CD4-positive, alpha-beta T cell treated with Interleukin-15 for 4 hours (primary cell): Measurements from ENCODE around the gene UBE2V1.
A peak's percentile ranks its signal among the peaks of the same experiment; 100 is the strongest.

ENCODE experiments used
- DNase-seq: peaks from one replicate; pipeline ENCODE4 v3.0.0-alpha.2; 2020; ENCODE audit warnings: low spot score

The UBE2V1 gene

DNA sequence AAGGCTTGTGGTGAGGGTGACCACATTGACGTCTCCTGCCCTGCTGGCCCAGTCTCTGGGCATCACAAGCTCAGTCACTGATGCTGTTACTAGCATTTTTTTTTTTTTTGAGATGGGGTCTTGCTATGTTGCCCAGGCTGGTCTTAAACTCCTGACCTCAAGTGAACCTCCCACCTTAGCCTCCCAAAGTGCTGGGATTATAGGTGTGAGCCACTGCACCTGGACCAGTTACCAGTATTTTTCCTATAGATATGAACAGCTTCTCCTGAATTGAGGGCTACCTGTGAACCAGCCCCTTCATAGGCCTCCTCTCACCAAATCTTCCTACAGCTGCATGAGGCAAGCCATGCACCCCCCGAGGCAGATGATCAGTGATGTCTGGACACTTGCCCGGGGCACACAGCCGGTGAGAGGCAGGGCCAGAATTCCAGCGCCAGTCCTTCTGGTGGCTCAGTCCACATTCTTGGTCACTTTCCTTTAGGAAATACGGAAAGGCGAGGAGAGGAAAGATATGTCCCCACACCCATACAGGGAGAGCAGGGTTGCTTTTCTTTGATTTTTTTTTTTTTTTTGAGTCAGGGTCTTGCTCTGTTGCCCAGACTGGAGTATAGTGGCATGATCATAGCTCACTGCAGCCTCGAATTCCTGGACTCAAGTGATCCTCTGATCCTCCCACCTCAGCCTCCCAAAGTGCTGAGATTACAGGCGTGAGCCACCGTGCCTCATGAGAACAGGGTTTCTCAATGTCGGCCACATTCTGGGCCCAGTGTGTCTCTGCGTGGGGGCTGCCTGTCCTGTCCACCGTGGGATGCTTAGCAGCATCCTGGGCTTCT is 50.7 kb downstream of the UBE2V1 start:
- no peak for DNase-seq

DNA sequence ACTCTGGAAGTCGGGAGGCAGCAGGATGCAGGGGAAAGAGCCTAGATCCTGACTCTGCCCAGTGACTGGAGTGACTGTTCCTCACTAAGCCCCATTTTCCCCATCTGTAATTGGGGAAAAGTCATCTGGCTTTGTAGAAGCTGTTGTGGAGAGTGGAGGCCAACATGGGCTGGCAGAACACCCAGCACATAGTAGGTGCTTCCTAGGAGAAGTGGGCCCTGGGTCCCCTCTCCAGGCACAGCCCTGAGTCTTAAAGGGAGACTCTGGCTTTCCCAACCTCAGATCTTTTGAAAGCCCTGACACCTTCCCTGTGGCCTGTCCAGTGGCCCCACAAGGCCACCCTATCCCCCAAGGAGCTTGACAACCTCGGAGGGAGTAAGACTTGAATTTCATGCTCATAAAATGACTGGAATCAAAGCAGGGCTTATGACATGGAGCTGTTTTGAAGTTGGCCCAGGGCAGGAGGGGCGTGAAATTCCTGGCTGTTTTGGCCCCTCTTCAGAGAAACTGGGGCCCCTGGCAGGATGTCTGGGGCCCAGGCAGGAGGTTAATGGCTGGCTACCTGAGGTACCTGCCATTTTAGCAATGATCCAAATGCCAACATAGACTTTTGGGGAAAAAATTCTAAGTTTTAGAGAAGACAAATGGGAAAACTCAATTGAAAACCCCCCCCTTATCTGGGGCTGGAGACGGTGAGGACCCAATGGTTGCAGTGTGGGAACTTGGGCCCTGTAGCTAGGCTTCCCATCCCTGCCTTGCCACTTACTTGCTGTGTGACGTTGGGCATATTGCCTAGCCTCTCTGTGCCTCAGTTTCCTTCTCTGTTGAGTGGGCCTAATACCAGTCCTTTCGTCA is 51.6 kb downstream of the UBE2V1 start:
- DNase-seq: no peak

DNA sequence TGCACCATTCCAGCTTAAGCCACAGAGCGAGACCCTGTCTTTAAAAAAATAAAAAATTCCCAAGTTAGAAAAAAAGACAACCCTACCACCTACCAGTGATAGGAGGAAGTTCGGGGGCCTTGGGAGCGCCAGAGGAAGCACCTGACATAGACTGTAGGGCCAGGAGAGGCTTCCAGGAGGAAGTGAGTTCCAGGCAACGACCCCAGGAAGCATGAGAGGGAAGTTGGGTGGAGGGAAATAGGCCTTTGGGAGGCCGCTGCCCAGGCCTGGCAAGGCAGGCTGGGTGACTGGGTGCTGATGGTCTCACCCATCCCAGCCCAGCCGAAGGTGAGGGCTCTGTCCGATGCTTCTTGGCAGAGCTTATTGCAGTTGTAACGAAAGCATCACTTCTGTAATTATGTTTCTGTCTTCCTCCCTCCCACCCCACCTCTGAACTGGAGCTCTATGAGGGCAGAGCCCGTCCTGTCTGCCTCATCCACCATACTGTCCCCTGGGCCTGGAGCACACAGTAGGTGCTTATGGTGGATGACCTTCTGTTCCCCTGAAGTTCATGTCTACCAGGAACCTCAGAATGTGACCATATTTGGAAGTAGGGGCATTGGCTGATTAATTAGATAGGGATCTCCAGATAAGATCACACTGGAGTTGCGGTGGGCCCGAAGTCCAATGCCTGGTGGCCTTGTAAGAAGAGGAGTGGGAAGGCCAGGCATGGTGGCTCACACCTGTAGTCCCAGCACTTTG is 54.1 kb downstream of the UBE2V1 start:
- DNase-seq: no peak

DNA sequence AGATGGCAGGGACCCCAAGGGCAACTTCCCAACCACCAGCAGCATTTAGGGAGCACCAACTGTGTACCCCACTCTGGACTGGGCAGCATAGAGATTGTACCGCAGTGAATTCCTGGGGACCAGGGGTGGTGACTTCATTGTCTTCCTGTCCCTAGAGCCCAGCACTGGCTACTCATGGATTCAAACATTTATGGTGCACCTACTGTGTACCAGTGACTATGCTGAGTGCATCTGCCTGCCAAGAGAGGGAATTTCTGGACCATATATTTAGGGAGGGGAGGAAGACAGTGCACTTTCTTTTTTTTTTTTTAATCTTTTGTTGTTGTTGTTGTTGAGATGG is 55.3 kb downstream of the UBE2V1 start:
- DNase-seq: no peak

DNA sequence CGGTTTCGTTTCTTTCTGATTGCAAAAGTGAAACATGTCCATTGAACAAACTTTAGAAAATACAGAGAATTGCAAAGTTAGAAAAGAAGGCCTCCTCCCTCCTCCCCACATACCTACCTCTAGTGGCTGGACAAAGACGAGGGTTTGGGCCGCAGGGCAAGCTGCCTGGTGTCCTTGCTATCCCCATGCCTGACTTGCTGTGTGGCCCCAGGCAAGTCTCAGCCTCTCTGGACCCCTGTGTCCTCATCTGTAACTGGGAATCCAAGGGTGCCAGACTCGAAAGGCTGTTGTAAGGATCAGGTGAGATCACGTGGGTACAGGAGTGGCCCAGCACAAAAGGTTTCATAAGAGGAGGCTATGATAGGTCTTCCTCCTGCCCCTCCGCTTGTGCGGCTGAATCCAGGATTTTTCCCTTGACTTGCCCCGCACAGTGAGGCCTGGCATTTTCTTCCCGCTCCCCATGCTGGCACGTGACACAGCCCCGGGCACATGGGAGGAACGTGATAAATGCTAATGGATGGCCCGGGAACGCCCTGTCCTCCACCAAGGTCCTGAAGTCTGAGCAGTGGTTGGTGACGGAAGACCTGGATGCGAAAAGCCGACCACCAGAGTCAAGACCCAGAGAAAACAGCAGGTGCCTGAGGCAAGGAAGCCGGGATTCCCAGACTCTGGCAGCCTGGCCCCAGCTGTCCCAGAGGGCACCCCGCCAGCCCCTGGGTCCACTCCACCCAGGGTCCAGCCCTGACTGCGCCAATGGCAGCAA is 55.8 kb downstream of the UBE2V1 start:
- no peak for DNase-seq

DNA sequence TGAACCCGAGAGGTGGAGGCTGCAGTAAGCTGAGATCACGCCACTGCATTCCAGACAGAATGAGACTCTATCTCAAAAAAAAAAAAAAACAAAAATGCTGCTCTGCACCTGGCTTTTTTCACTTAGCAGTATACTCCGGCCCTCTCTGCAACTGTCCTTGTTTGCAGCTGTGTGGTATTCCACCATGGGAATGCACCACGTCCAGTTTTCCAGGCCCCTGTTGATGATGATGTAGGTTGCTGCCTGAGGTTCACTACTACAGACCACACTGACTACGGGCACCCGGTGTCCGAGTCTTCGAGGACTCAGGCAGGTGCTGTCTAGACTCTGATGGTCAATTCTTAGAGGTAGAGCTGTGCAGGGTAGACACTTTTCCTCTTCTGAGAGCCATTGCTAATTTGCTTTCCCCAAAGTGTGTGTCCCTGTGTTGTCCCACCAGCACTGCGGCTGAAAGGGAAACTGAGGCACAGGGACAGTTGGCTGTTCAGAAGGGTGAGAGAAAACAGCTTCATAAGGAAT is 56.5 kb downstream of the UBE2V1 start:
- no peak for DNase-seq

DNA sequence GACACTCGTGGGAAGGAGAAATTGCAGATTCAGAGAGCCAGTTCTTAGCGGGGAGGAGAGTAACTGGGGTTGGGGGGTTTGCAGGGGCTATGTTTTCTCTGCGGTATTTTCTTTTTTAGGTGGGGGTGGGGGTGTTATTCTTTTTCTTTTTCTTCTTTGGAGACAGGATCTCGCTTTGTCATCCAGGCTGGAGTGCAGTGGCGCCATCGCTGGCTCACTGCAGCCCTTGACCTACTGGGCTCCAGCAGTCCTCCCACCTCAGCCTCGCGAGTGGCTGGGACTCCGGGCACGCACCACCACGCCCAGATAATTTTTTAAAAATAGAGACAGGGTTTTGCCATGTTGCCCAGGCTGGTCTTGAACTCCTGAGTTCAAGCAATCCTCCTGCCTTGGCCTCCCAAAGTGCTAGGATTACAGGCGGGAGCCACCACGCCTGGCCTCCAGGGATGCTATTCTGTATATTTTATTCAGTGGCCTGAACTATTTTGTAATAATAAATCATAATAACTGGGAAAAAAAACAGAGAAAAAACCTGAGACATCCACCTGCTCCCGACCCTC is 57.3 kb downstream of the UBE2V1 start:
- no peak for DNase-seq

DNA sequence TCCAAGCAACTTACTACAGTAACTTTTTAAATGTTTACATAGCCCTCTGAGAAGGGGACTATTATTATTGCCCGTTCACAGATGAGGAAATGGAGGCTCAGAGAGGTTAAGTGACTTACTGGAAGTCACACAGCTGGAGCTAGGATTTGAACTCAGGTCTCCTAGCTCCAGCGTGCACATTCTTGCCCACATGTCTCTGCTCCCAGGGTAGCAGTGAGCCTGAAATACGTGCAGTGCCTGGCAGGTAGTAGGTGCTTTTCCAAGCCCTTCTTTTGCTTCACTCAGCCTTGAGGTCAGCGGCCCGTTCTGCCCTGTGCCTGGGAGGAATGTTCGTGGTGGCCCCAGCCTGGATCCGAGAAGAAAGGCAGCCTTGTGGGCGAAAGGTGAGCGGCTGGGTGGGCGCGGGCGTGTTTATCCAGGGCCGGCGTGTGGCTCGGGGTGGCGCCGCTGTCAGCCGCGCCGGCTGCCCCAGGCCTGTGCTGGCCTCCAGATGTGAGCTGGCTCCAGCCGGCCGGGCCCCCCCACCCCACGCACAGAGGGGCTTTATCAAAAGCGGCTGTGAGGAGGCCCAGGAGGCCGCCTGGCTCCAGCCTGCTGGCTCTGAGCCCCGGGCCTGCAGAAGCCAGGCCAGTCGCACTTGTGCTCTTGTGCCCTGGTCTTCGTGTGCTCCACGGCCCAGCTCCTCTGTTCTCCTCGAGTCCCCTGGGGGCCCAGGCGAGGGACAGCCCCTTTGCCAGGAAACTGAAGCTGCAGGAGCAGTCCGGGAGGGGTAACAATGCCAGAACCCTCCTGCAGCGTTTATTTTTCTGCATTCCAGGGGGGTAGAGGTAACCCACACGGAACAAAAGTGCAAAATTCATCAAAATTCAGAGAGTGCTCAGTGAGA is 58.1 kb downstream of the UBE2V1 start:
- DNase-seq: no peak

DNA sequence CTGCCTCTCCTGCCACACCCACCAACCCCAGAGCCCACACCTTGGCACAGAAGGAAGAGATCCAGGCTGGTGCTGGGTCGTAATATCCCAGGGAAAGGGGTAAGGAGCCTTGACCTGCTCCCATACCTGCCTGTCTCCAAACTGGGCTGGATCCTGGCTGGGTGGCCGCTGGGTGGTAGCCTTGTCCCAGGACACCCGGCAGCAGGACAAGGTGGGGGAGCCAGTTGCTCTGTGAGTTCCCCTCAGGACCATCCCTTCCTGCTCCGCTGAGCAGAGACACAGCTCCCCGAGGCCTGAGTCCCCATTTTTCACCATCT is 58.8 kb downstream of the UBE2V1 start:
- DNase-seq: no peak

DNA sequence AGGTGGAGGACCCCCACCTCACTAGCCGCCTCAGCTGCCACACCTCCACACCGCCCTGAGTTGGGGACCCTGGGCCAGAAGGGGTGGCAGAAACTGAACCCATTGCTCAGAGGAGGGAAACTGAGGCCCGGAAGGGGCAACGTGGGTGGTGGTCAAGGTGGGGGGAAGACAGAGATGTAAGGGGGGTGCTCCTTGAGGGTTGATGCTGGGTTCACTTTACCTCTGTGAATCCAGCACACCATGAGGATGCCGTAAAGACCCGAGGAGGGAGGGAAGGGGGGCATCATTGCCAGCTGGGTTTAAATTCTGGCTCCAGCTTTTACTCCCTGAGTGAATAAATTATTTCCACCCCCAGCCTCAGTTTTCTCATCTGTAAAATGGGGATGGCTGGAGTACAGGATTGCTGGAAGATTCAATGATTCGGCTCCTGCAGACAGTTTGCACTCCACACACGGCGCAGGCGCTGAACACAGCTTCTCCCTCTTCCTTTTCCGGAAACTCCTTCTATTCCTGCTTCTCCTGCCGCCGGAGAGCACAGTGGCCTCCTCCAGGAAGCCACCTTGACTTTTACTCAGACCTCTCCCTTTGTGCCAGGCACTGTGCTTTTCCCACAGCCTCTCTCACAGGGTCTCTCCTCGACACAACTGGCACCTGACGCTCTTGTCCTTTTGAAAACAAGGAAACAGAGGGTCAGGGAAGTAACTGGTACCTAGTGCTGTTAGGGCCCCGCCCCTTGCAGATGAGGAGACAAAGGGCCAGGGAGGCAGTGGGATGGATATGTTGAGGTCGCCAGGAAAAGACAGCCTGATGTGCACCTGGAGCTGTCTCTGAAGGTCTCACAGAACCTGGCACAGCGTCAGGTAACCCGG is 59.4 kb downstream of the UBE2V1 start:
- no peak for DNase-seq

DNA sequence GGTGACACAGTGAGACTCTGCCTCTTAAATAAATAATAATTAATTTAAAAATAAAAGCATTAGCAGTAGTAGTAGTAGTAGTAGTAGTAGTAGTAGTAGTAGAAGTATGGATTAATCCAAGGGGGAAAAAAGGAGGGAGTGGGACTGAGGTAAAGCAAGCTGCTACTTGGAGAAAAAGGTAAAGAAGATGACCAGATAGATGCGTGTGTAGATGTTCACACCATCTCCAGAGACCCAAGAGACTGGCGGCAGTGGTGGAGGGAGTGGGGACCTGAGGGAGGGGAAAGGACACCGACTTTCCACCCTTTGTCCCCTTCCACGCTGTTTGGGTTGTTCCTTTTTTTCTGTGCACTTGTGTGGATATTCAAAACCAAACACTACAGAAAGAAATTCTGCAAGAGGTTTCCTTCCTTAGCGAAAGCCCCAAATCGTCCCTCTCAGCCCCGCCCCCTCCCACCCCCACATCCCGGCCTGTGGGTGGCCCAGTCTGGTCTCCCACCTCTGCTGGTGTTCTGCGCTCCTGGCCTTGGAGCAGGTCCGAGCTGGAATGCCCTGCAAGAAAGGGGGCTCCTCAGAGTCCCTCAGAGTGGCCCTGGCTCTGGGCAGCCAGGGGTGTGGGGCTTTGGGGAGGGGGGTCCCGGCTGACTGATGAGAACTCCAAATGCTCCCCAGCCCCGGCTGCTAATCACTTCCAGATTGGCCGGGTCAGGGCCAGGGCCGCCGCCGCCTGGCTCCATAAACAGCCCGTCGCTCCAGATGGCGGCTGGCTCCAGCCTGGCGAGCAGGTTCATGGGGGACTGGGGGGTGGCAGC is 60.2 kb downstream of the UBE2V1 start:
- DNase-seq: no peak

DNA sequence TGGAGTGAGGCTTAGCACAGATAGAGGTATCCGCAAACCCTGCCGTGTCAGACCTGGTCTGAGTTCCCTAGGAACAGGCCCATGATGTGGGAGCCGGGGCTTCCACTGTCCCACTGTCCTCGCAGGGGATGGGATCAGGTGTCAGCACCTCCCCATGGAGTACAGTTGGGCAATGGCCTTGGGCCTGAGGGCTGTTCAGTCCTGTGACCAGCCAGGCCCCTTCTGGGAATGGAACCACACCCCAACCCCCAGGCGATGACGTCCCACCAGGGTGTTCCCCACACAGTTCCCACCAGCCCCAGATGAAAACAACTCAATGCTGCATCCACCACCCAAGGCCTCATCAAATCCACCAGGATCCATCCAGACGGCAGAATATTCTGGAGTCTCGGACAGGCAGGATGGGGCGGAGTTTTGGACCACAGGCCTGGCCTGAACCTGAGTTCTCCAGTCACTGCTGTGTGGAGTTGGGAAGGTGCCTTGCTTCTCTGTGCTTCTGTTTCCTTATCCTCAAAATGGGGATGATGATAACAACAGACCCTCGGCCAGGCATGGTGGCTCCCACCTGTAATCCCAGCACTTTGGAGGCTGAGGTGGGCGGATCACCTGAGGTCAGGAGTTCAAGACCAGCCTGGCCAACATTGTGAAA is 62.2 kb downstream of the UBE2V1 start:
- no peak for DNase-seq

DNA sequence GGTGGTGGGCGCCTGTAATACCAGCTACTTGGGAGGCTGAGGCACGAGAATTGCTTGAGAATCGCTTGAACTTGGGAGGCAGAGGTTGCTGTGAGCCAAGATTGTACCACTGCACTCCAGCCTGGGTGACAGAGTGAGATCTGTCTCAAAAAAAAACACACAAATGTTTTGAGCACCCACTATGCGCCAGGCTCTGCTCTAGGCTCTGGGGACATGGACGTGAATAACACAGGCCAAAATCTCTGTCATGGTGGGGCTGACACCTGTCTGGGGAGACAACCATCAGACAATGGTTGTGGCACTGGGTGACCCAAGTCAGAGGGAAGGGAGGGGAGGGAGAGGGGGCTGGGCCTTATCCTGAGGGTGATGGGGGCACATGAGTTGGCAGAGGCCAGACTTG is 62.7 kb downstream of the UBE2V1 start:
- DNase-seq: no peak

DNA sequence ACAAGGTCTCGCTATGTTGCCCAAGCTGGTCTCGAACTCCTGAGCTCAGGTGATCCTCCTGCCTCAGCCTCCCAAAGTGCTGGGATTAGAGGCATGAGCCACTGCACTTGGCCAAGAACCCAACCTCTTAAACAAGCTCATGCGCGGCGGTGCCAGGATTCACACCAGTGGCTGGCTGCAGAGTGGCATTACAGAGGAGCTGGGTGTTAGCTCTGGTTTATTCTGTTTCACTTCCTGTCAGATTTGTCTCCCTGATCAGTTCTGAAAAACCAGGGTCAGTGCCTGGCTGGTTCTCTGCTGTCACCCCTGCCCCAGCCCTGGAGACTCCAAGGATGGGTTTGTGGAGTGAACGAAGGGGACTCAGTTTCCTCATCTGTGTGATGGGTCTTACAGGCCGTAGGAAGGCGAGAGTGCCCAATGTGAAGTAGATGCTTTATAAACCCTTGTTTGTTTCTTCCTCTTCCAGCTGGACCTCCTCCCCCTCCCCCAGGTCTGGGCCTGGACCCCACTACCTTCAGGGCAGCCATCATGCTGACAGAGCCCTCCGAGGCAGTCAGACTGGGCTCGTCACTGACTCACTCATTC is 63.4 kb downstream of the UBE2V1 start:
- DNase-seq: no peak

DNA sequence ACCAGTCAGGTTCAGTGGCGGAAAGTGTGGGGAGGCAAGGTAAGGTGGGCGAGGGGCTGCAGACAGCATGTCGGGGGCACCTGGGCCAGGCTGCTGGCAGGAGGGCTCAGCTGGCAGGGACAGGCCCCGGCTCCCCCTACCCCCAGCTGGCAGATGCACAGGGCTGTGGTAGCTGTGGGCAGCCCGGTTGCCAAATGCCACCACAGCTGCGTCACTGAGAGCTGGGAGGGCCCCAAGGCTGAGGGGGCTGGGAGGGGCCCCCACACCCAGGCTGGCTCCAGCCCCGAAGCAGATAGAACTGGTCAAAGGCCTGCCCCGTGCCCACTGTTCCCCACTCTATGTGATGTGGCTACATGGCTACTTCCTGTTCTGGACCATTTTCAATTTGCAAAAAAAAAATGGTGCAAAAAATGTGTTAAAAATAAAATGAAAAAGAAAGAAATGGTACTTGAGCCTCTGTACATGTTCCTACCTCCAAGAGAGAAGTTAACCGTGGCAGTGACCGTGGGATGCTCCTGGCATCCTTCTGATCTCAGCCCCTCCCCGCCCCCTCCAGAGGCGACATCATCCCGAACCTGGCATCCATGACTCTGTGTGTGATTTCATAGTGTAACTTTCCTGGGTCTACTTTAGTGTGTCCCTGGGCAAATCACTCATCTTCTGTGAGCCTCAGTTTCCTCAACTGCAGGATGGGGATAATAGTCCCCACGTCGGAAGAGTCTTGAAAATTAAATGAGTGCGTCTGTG is 64.4 kb downstream of the UBE2V1 start:
- DNase-seq: peak; percentile 7

DNA sequence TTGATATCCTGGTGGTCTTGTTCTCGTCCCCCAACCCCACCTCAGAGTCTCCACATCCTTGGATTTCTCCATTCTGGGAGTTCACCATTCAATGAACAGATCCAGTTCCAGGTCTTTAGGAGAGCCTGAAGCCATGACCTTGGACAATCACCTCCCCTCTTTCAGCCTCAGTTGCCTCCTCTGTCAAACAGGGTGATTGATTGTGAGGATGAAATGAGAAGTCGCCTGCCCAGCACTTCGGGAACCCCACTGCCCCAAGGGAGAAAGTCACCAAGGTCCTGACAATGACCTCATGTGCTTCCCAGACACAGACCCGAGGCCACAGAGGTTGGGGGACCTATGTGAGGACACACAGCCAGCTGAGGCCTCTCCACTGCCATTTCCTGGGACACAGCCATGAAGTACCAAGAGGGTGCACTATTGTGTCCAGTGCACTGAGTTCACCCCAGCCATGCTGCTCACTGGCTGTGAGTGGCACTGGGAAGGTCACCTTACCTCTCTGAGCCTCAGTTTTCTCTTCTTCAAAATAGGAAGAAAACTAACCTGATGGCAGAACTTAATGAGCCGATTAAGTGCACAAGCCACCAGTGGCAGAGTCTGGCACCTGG is 68.5 kb downstream of the UBE2V1 start:
- DNase-seq: no peak
